Pancreas (tissue), 10 donors: ENCODE results near the gene FBXO36. TPM values are rescaled to one million over a fixed set of nuclear protein-coding genes. Genes with fewer than 3 reads are reported as not detected.

ENCODE experiments used
- ATAC-seq, 4 donors: fragments of 200-7000 bp; cut with Tn5 transposase; one replicate each; pipeline versions ENCODE4 v1.8.0 to v1.9.1; 2020; ENCODE audit warnings: mild to moderate bottlenecking in 4 of 4, moderate library complexity in 4 of 4
- DNase-seq, 6 donors: peaks; one replicate each; pipeline ENCODE4 v3.0.0-alpha.2; 2020
- FAIRE-seq: peaks from 2 replicates; lab custom pipeline; 2012; peaks lifted over from hg19 to GRCh38; lab: Jason Lieb, UNC
- H3K27ac ChIP-seq, 4 donors: fragments of 200-600 bp; sonication (generic); 1 replicate in 3 of 4; 2 replicates in 1 of 4; pipeline versions ENCODE4 v1.5.0 to v1.8.0; 2020
- H3K27me3 ChIP-seq, 4 donors: fragments of 200-600 bp; one replicate each; pipeline ENCODE4 v1.8.0; 2021
- H3K36me3 ChIP-seq, 3 donors: fragments of 200-600 bp; sonication (generic) in 1 of 3; one replicate each; pipeline versions ENCODE4 v1.5.0 to v1.8.0; 2020 to 2021
- H3K4me1 ChIP-seq, 3 donors: fragments of 200-600 bp; one replicate each; pipeline ENCODE4 v1.8.0; 2021
- H3K4me3 ChIP-seq, 4 donors: fragments of 200-600 bp; sonication (generic) in 2 of 4; one replicate each; pipeline versions ENCODE4 v1.5.0 to v1.8.0; 2020 to 2021
- H3K9me3 ChIP-seq, 4 donors: fragments of 200-600 bp; one replicate each; pipeline ENCODE4 v1.8.0; 2021
- WGBS, 2 donors: extraction: QIAGEN DNeasy Blood & Tissue Kit; methylation state at CpG; one replicate each; pipeline ENCODE4 v1.1.7; 2013; 5-methylcytosine and 5-hydroxymethylcytosine counted together
- intact Hi-C, 3 donors: fragments of 100-400 bp; cut with DNase I; formaldehyde crosslinking; loops; one replicate each; pipeline versions ENCODE4 v1.11.1 to v1.14.2; 2022
- polyA plus RNA-seq, 2 donors: library from polyadenylated mRNA; stranded (reverse); fragments of 200-250 nt; gene quantifications; one replicate each; pipeline ENCODE4 v1.2.3, GENCODE V29; 2013
- total RNA-seq, 6 donors: library from RNA; stranded (reverse); fragmentation: NEBNext Ultra II Directional in 4 of 6; extraction: Animal tissue kit (Norgen Biotek cat#: 25700) in 4 of 6; gene quantifications; one replicate each; pipeline versions ENCODE4 v1.2.1 to v1.2.4, GENCODE V29; 2021 to 2023
- TF ChIP-seq, protein P1 (sequence below), 4 donors: fragments of 200-600 bp; sonication (generic) in 3 of 4; IDR thresholded peaks; one replicate each; pipeline versions ENCODE4 v1.5.0 to v1.8.0; 2021; ENCODE audit warnings: antibody characterized with exemption in 4 of 4
- donor health status: healthy with polysubstance abuse.
- donor health status: DM: no; HTN: no; CAD: no; lungs with moderate emphysema.
- donor health status: DM: no; HTN: no; CAD: no.
- donor health status: control.
- donor health status: control.
- donor health status: Bipolar disorder and iron deficiency.
- donor health status: DM: yes; HTN: yes; CAD: no.
- donor health status: DM: no; HTN: no; CAD: no.
- donor health status: DM: no; HTN: no; CAD: no.
- donor health status: DM: yes; HTN: yes; CAD: no.

Gene FBXO36
- total and polyA plus RNA-seq, 8 donors, result 0.84 to 1.8 (median 1.2) TPM

DNA sequence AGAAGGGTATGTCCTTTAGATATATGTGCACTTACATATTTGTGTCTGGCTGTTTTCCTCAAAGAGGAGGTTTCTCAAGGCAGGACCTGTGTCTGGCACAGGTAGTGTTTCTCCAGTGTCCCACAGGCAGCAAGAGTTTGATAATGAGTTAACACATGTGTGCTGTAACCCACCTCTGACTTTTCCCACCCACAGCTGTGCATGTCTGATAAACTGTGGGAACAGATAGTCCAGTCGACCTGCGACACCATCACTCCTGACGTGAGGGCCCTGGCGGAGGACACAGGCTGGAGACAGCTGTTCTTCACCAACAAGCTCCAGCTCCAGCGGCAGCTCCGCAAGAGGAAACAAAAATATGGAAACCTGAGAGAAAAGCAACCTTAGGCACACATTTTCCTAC is 88.2 kb downstream of the FBXO36 start:
- intact Hi-C loops, result no loop called here
- ATAC-seq (no peak), FAIRE-seq (no peak), DNase-seq (no peak)
- WGBS, 2 donors, result 91 to 92% methylated on average over 6 of the region's 6 CpGs
- H3K4me3 ChIP-seq, result no peak overlapping the region
- TF ChIP-seq, protein P1, sequence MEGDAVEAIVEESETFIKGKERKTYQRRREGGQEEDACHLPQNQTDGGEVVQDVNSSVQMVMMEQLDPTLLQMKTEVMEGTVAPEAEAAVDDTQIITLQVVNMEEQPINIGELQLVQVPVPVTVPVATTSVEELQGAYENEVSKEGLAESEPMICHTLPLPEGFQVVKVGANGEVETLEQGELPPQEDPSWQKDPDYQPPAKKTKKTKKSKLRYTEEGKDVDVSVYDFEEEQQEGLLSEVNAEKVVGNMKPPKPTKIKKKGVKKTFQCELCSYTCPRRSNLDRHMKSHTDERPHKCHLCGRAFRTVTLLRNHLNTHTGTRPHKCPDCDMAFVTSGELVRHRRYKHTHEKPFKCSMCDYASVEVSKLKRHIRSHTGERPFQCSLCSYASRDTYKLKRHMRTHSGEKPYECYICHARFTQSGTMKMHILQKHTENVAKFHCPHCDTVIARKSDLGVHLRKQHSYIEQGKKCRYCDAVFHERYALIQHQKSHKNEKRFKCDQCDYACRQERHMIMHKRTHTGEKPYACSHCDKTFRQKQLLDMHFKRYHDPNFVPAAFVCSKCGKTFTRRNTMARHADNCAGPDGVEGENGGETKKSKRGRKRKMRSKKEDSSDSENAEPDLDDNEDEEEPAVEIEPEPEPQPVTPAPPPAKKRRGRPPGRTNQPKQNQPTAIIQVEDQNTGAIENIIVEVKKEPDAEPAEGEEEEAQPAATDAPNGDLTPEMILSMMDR (IDR thresholded peaks at IDR 0.05), result no peak
- H3K36me3 ChIP-seq, result no peaks in the 10 kb centered on the region
- H3K27me3 ChIP-seq, result no peaks in the 10 kb centered on the region
- no peaks in the 10 kb centered on the region for H3K4me1 ChIP-seq
- H3K9me3 ChIP-seq, result no peaks in the 10 kb centered on the region
- H3K27ac ChIP-seq, result no peak overlapping the region

DNA sequence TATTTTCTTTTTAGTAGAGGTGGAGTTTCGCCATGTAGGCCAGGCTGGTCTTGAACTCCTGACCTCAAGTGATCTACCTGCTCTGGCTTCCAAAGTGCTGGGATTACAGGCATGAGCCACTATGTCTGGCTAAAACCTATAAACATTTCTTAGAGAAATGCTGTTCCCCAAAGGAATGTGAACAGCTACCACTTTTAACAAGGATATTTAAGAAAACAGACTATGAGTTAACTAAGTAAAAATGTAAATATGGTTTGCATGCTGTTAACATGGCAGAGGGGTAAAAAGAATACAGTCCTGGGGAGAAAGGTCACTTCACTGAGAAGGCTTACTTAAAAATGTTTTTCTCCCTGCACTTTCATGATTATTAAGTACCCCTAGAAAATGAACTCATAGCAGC is 89.3 kb downstream of the FBXO36 start:
- Histone ChIP-seq H3K4me1 (no peaks in the 10 kb centered on the region), H3K27me3 (no peaks in the 10 kb centered on the region), H3K27ac (no peak overlapping the region), H3K9me3 (no peaks in the 10 kb centered on the region), H3K4me3 (no peak overlapping the region), H3K36me3 (no peaks in the 10 kb centered on the region)
- 93 to 100% methylated on average over 1 of the region's 1 CpG for WGBS, 2 donors
- no peak for ATAC-seq
- TF ChIP-seq, protein P1 (IDR thresholded peaks at IDR 0.05), result no peak
- intact Hi-C loops, result no loop called here
- DNase-seq, result no peak
- FAIRE-seq, result no peak

DNA sequence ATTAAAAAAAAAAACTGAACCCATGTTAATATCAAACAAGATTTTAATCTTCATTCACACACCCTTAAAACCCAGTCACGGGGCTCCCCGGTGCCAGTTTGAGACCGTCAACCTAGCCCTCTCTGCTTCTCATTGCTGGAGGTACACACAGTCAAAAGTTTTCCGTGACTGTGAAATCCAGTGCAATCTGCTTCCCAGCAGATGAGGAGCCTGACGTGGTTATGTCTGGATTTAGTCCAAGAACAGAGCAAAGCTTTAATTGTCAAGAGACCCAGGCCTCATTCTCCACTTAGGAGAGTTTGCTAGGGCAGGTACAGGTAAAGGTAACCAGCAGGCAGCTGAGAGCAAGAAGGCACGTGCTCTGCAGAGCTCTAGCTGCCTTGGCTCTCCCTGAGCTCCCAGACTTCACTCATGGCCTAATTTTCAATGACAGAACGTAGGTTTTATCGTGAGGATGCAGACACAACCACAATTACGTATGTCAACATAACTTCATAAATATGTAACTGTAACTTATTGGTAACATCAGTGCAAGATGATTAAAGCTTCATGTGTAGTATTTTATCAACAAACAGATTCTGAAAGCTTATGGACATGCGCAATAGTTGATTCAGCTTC is 90.1 kb downstream of the FBXO36 start:
- WGBS, 2 donors, result 90 to 92% methylated on average over 10 of the region's 10 CpGs
- Histone ChIP-seq H3K36me3 (no peaks in the 10 kb centered on the region), H3K27me3 (no peaks in the 10 kb centered on the region), H3K9me3 (no peaks in the 10 kb centered on the region), H3K4me3 (no peak overlapping the region), H3K4me1 (no peaks in the 10 kb centered on the region), H3K27ac (no peak overlapping the region)
- no peak for DNase-seq
- FAIRE-seq, result no peak
- ATAC-seq, result no peak
- intact Hi-C loops, result no loop called here
- TF ChIP-seq, protein P1 (IDR thresholded peaks at IDR 0.05), result no peak

DNA sequence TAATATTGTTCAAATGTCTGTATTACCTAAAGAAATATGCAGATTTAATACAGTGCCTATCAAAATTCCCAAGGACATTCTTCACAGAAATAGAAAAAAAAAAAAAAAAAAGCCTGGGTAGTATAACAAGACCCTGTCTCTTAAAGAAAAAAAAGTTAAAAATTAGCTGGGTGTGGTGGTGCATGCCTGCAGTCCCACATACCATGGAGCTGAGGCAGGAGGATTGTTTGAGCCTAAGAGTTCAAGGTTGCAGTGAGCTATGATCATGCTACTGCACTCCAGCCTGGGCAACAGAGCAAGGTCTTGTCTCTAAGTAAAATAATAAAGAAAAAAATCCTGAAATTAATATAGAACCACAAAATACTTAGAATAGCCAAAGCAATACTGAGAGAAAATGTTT is 94.5 kb downstream of the FBXO36 start:
- Histone ChIP-seq H3K36me3 (no peaks in the 10 kb centered on the region), H3K4me1 (no peaks in the 10 kb centered on the region), H3K9me3 (no peaks in the 10 kb centered on the region), H3K4me3 (no peak overlapping the region), H3K27me3 (no peaks in the 10 kb centered on the region), H3K27ac (no peak overlapping the region)
- DNase-seq (no peak), FAIRE-seq (no peak), ATAC-seq (no peak)
- TF ChIP-seq, protein P1 (IDR thresholded peaks at IDR 0.05), result no peak
- intact Hi-C loops, result no loop called here

DNA sequence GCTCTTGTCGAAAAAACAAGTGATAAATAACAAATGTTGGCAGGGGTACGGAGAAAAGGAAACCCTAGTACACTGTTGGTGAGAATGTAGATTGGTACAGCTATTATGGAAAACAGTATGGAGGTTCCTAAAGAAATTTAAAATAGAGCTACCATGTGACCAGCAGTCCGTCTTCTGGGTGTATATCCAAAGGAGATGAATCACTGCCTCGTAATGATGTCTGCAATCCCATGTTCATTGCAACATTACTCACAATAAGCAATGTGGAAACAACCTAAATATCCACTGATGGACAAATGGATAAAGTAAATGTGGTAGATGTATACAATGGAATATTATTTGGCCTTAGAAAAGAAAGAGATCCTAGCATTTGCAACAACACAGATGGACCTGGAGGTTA is 95.8 kb downstream of the FBXO36 start:
- no peak for FAIRE-seq
- intact Hi-C loops, result no loop called here
- Histone ChIP-seq H3K27ac (no peak overlapping the region), H3K4me3 (no peak overlapping the region), H3K9me3 (no peaks in the 10 kb centered on the region), H3K36me3 (no peaks in the 10 kb centered on the region), H3K27me3 (no peaks in the 10 kb centered on the region), H3K4me1 (no peaks in the 10 kb centered on the region)
- TF ChIP-seq, protein P1 (IDR thresholded peaks at IDR 0.05), result no peak
- no peak for DNase-seq
- ATAC-seq, result no peak
- 90 to 91% methylated on average over 4 of the region's 4 CpGs for WGBS, 2 donors
